ENCODE data around the gene DPF3.

Gene DPF3

GRCh38 chr14:72599579-72600470 lies 294.1 kb downstream of the DPF3 start:
- DNase-seq (ENCODE audit: low read depth) = no peak

- no peak for DNase-seq (ENCODE audit: low read depth)
Observed at GRCh38 chr14:72598306-72598705, 295.6 kb downstream of the DPF3 start.

- no peak for DNase-seq (ENCODE audit: low read depth)
Observed at GRCh38 chr14:72597252-72598233, 296.4 kb downstream of the DPF3 start.

GRCh38 chr14:72595152-72595862 lies 298.6 kb downstream of the DPF3 start:
- no peak for DNase-seq (ENCODE audit: low read depth)

- DNase-seq (ENCODE audit: low read depth) = no peak
Observed at GRCh38 chr14:72594099-72594901, 299.6 kb downstream of the DPF3 start.

GRCh38 chr14:72591391-72591790 lies 302.5 kb downstream of the DPF3 start:
- no peak for DNase-seq (ENCODE audit: low read depth)

GRCh38 chr14:72590577-72590976 lies 303.3 kb downstream of the DPF3 start:
- DNase-seq (ENCODE audit: low read depth) = no peak

GRCh38 chr14:72589652-72590051 lies 304.2 kb downstream of the DPF3 start:
- no peak for DNase-seq (ENCODE audit: low read depth)

GRCh38 chr14:72588521-72588920 lies 305.4 kb downstream of the DPF3 start:
- no peak for DNase-seq (ENCODE audit: low read depth)

GRCh38 chr14:72583316-72584272 lies 310.3 kb downstream of the DPF3 start:
- no peak for DNase-seq (ENCODE audit: low read depth)

GRCh38 chr14:72582582-72582981 lies 311.3 kb downstream of the DPF3 start:
- DNase-seq (ENCODE audit: low read depth) = no peak

- no peak for DNase-seq (ENCODE audit: low read depth)
Observed at GRCh38 chr14:72578514-72578913, 315.4 kb downstream of the DPF3 start.

GRCh38 chr14:72577521-72577920 lies 316.4 kb downstream of the DPF3 start:
- no peak for DNase-seq (ENCODE audit: low read depth)

- no peak for DNase-seq (ENCODE audit: low read depth)
Observed at GRCh38 chr14:72576258-72576657, 317.6 kb downstream of the DPF3 start.

- DNase-seq (ENCODE audit: low read depth) = no peak
Observed at GRCh38 chr14:72574715-72575114, 319.2 kb downstream of the DPF3 start.

- no peak for DNase-seq (ENCODE audit: low read depth)
Observed at GRCh38 chr14:72573725-72574417, 320.0 kb downstream of the DPF3 start.

Measured in stromal cell of bone marrow (primary cell).